Hair follicular keratinocyte (primary cell): ENCODE results near the gene TESK2. TPM values are rescaled to one million over a fixed set of nuclear protein-coding genes. Genes with fewer than 3 reads are reported as not detected.

Experiments used
- total RNA-seq: library from RNA; depleted of rRNA; stranded (reverse); fragments of >200 nt; gene quantifications from 2 replicates; pipeline ENCODE4 v1.2.3, GENCODE V29; 2015

The TESK2 gene
- total RNA-seq = 2.6 and 5.1 TPM in 2 replicates

GRCh38 chr1:45490626-45491486 lies at the start of gene TESK2:
Gene TESK2, minus strand, starts transcription at chr1:45491163. Its CDS starts 33,378 bp downstream, at chr1:45457785.

GRCh38 chr1:45521413-45522323 lies 30.7 kb upstream of the TESK2 start, which contains the start of gene PRDX1:
Gene PRDX1, minus strand, starts transcription at chr1:45521884. Its CDS starts 2,841 bp downstream, at chr1:45519043.

GRCh38 chr1:45339789-45340558 lies 151.0 kb downstream of the TESK2 start, which contains the start of the genes MUTYH and TOE1:
Gene MUTYH, minus strand, starts transcription at chr1:45340440. Its CDS starts 5,935 bp downstream, at chr1:45334505.
Gene TOE1, plus strand, starts transcription at chr1:45340170. Its CDS starts 83 bp downstream, at chr1:45340253.

DNA sequence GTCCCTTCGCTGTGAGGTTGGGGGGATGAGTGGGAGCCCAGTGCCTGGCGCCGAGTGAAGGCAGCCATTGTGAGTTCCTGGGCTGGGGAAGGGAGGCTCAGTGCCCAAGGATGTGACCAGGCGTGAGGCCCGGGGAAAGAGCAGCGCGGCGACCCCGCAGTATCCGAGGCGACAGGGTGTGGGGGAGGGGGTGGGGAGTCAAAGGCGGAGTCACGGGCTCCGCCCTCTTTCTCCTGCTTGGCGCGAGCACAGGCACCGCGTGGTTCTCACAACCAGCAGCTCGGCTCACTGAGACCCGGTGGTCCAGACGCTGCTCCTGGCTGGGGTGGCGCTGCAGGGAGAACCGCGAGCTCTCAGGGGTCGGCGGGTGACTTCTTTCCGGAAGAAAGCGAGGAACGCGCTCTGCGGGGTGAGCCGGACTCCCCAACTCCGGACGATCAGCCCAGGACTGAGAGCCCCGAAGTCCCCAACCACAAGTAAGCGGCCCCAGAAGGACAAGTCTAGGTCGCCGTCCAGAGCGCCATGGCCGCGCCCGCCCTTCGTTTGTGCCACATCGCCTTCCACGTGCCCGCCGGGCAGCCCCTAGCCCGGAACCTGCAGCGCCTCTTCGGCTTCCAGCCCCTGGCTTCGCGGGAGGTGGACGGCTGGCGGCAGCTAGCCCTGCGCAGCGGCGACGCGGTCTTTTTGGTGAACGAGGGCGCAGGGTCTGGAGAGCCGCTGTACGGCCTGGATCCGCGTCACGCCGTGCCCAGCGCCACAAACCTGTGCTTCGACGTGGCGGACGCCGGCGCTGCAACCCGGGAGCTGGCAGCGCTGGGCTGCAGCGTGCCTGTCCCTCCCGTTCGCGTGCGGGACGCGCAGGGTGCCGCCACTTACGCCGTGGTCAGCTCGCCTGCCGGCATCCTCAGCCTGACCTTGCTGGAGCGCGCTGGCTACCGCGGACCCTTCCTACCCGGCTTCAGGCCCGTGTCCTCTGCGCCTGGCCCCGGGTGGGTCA lies 164.0 kb downstream of the TESK2 start, which contains the start of gene HPDL:
TSS of gene HPDL (plus strand) at position 269 of the 997 bp plus-strand sequence. CDS start at position 523, 254 bp downstream.

Other genes starting within 250 kb of the TESK2 start
- 1.5 and 5.8 TPM in 2 replicates for gene HPDL, start 164.3 kb downstream of the TESK2 start, total RNA-seq
- gene TOE1, start 151.0 kb downstream of the TESK2 start, total RNA-seq = 5.9 and 19.2 TPM in 2 replicates
- 14.4 and 18.7 TPM in 2 replicates for gene MUTYH, start 150.7 kb downstream of the TESK2 start, total RNA-seq
- 2.1 and 3.0 TPM in 2 replicates for gene CCDC163, start 8.9 kb upstream of the TESK2 start, total RNA-seq
- 3.3 and 7.0 TPM in 2 replicates for gene MMACHC, start 9.1 kb upstream of the TESK2 start, total RNA-seq
- gene PRDX1, start 30.7 kb upstream of the TESK2 start, total RNA-seq = 529 and 770 TPM in 2 replicates
- gene AKR1A1, start 59.7 kb upstream of the TESK2 start, total RNA-seq = 95.7 and 112 TPM in 2 replicates
- 27.3 and 113 TPM in 2 replicates for gene NASP, start 92.9 kb upstream of the TESK2 start, total RNA-seq
- 0.23 and 0.78 TPM in 2 replicates for gene CCDC17, start 132.9 kb upstream of the TESK2 start, total RNA-seq
- 83.2 and 101 TPM in 2 replicates for gene GPBP1L1, start 195.4 kb upstream of the TESK2 start, total RNA-seq
- gene TMEM69, start 197.0 kb upstream of the TESK2 start, total RNA-seq = 50.8 and 55.7 TPM in 2 replicates